Measurements from ENCODE around the gene TMEM117.

Gene TMEM117

GRCh38 chr12:43827093-43827492 is 8.8 kb upstream of the TMEM117 start:
- DNase-seq (ENCODE audit: low spot score): no peak
- H3K9me3 ChIP-seq (replicated peaks in 1 of 2; ENCODE audit: control insufficient read depth in 2 of 2, insufficient read depth in 1 of 2, low read depth in 1 of 2, low read length in 2 of 2): no peaks in the 10 kb centered on the region
- no peak overlapping the region for H3K14ac ChIP-seq (ENCODE audit: low read length)
- no peak overlapping the region for H4K8ac ChIP-seq (ENCODE audit: low read depth, low read length)
- H3K4ac ChIP-seq (ENCODE audit: low read length): no peak overlapping the region
- WGBS, 2 donors (ENCODE audit: extremely low coverage in 2 of 2, insufficient read length in 2 of 2, insufficient replicate concordance in 1 of 2): no CpG with 5 or more reads among the region's 1 CpG
- no peak overlapping the region for H2AK5ac ChIP-seq (ENCODE audit: low read depth, low read length)
- H3K79me1 ChIP-seq (ENCODE audit: low read depth, low read length): no peaks in the 10 kb centered on the region
- H2BK5ac ChIP-seq (ENCODE audit: low read length): no peak overlapping the region
- no peaks in the 10 kb centered on the region for H3K4me1 ChIP-seq (ENCODE audit: control insufficient read depth in 2 of 2, insufficient read depth in 1 of 2, low read depth in 1 of 2, low read length in 2 of 2)
- H3K4me3 ChIP-seq (ENCODE audit: low read length in 2 of 2): no peak overlapping the region
- no peaks in the 10 kb centered on the region for H3K36me3 ChIP-seq (replicated peaks in 1 of 2; ENCODE audit: control insufficient read depth in 2 of 2, insufficient read depth in 2 of 2, low read length in 2 of 2)
- no peak overlapping the region for H2BK12ac ChIP-seq (ENCODE audit: low read length)
- H3K18ac ChIP-seq (ENCODE audit: low read length): no peak overlapping the region
- no peak overlapping the region for H3K23ac ChIP-seq (ENCODE audit: low read depth, low read length, poor library complexity)
- peaks cover 0 to 6% (median 0%) of the 10 kb centered on the region in 3 experiments for H3K27me3 ChIP-seq (ENCODE audit: control insufficient read depth in 3 of 3, insufficient read depth in 3 of 3, low read depth in 1 of 3, low read length in 3 of 3)
- no peak overlapping the region for H3K4me2 ChIP-seq (ENCODE audit: insufficient read depth, low read length, poor library complexity, severe bottlenecking)
- no peak overlapping the region for H2BK120ac ChIP-seq (ENCODE audit: low read depth, low read length)
- no peak overlapping the region for H2AFZ ChIP-seq (ENCODE audit: low read length)
- no peak overlapping the region for H4K91ac ChIP-seq (ENCODE audit: low read depth, low read length, poor library complexity)
- no peak overlapping the region for H3K9ac ChIP-seq (ENCODE audit: low read depth, low read length, poor library complexity)
- H2BK15ac ChIP-seq (ENCODE audit: low read length): no peak overlapping the region
- no peak overlapping the region for H3K27ac ChIP-seq (replicated peaks; ENCODE audit: low read length)

GRCh38 chr12:43832463-43833168 is 3.3 kb upstream of the TMEM117 start:
- Histone ChIP-seq H2BK5ac (ENCODE audit: low read length) (no peak overlapping the region), H4K8ac (ENCODE audit: low read depth, low read length) (no peak overlapping the region), H3K27ac (replicated peaks; ENCODE audit: low read length) (no peak overlapping the region), H3K4me3 (ENCODE audit: low read length in 2 of 2) (no peak overlapping the region), H3K4me1 (ENCODE audit: control insufficient read depth in 2 of 2, insufficient read depth in 1 of 2, low read depth in 1 of 2, low read length in 2 of 2) (no peaks in the 10 kb centered on the region), H2AK5ac (ENCODE audit: low read depth, low read length) (no peak overlapping the region), H3K4me2 (ENCODE audit: insufficient read depth, low read length, poor library complexity, severe bottlenecking) (no peak overlapping the region), H3K36me3 (replicated peaks in 1 of 2; ENCODE audit: control insufficient read depth in 2 of 2, insufficient read depth in 2 of 2, low read length in 2 of 2) (no peaks in the 10 kb centered on the region), H3K79me1 (ENCODE audit: low read depth, low read length) (no peaks in the 10 kb centered on the region), H3K4ac (ENCODE audit: low read length) (no peak overlapping the region), H3K23ac (ENCODE audit: low read depth, low read length, poor library complexity) (no peak overlapping the region), H2BK15ac (ENCODE audit: low read length) (no peak overlapping the region), H4K91ac (ENCODE audit: low read depth, low read length, poor library complexity) (no peak overlapping the region), H2BK12ac (ENCODE audit: low read length) (no peak overlapping the region), H2AFZ (ENCODE audit: low read length) (no peak overlapping the region), H3K9me3 (replicated peaks in 1 of 2; ENCODE audit: control insufficient read depth in 2 of 2, insufficient read depth in 1 of 2, low read depth in 1 of 2, low read length in 2 of 2) (no peaks in the 10 kb centered on the region), H2BK120ac (ENCODE audit: low read depth, low read length) (no peak overlapping the region), H3K18ac (ENCODE audit: low read length) (no peak overlapping the region), H3K27me3 (ENCODE audit: control insufficient read depth in 3 of 3, insufficient read depth in 3 of 3, low read depth in 1 of 3, low read length in 3 of 3) (peaks cover 3 to 37% (median 19%) of the 10 kb centered on the region in 3 experiments), H3K14ac (ENCODE audit: low read length) (no peak overlapping the region), H3K9ac (ENCODE audit: low read depth, low read length, poor library complexity) (no peak overlapping the region)
- no peak for DNase-seq (ENCODE audit: low spot score)
- WGBS, 2 donors (ENCODE audit: extremely low coverage in 2 of 2, insufficient read length in 2 of 2, insufficient replicate concordance in 1 of 2): no CpG with 5 or more reads among the region's 4 CpGs

- Histone ChIP-seq H3K27me3 (ENCODE audit: control insufficient read depth in 3 of 3, insufficient read depth in 3 of 3, low read depth in 1 of 3, low read length in 3 of 3) (peaks cover 3 to 34% (median 19%) of the 10 kb centered on the region in 3 experiments), H2AK5ac (ENCODE audit: low read depth, low read length) (no peak overlapping the region)
Measured at GRCh38 chr12:43835264-43835655, 621 bp upstream of the TMEM117 start.

GRCh38 chr12:43836475-43836989 is 651 bp downstream of the TMEM117 start:
- H3K36me3 ChIP-seq (replicated peaks in 1 of 2; ENCODE audit: control insufficient read depth in 2 of 2, insufficient read depth in 2 of 2, low read length in 2 of 2): no peaks in the 10 kb centered on the region
- no peaks in the 10 kb centered on the region for H3K4me1 ChIP-seq (ENCODE audit: control insufficient read depth in 2 of 2, insufficient read depth in 1 of 2, low read depth in 1 of 2, low read length in 2 of 2)
- no peak for DNase-seq (ENCODE audit: low spot score)
- H2AK5ac ChIP-seq (ENCODE audit: low read depth, low read length): peak overlapping the region; percentile 63
- peak overlapping the region; percentile 61 to 87 for H3K4me3 ChIP-seq (ENCODE audit: low read length in 2 of 2)
- no peak overlapping the region for H3K27ac ChIP-seq (replicated peaks; ENCODE audit: low read length)
- H2AFZ ChIP-seq (ENCODE audit: low read length): peak overlapping the region; percentile 98
- H3K18ac ChIP-seq (ENCODE audit: low read length): no peak overlapping the region
- no peak overlapping the region for H2BK120ac ChIP-seq (ENCODE audit: low read depth, low read length)
- H3K23ac ChIP-seq (ENCODE audit: low read depth, low read length, poor library complexity): peak overlapping the region; percentile 80
- no peak overlapping the region for H2BK15ac ChIP-seq (ENCODE audit: low read length)
- no peaks in the 10 kb centered on the region for H3K79me1 ChIP-seq (ENCODE audit: low read depth, low read length)
- H3K4ac ChIP-seq (ENCODE audit: low read length): no peak overlapping the region
- H3K4me2 ChIP-seq (ENCODE audit: insufficient read depth, low read length, poor library complexity, severe bottlenecking): peak overlapping the region; percentile 93
- no peaks in the 10 kb centered on the region for H3K9me3 ChIP-seq (replicated peaks in 1 of 2; ENCODE audit: control insufficient read depth in 2 of 2, insufficient read depth in 1 of 2, low read depth in 1 of 2, low read length in 2 of 2)
- peaks cover 3 to 34% (median 19%) of the 10 kb centered on the region in 3 experiments for H3K27me3 ChIP-seq (ENCODE audit: control insufficient read depth in 3 of 3, insufficient read depth in 3 of 3, low read depth in 1 of 3, low read length in 3 of 3)
- no peak overlapping the region for H2BK12ac ChIP-seq (ENCODE audit: low read length)
- no peak overlapping the region for H4K8ac ChIP-seq (ENCODE audit: low read depth, low read length)
- H3K14ac ChIP-seq (ENCODE audit: low read length): no peak overlapping the region
- no peak overlapping the region for H4K91ac ChIP-seq (ENCODE audit: low read depth, low read length, poor library complexity)
- WGBS, 2 donors (ENCODE audit: extremely low coverage in 2 of 2, insufficient read length in 2 of 2, insufficient replicate concordance in 1 of 2): no CpG with 5 or more reads among the region's 8 CpGs
- H2BK5ac ChIP-seq (ENCODE audit: low read length): no peak overlapping the region
- H3K9ac ChIP-seq (ENCODE audit: low read depth, low read length, poor library complexity): no peak overlapping the region

More at GRCh38 chr12:43835264-43835655, 621 bp upstream of the TMEM117 start:
- Histone ChIP-seq H3K9ac (ENCODE audit: low read depth, low read length, poor library complexity) (no peak overlapping the region), H4K8ac (ENCODE audit: low read depth, low read length) (no peak overlapping the region), H3K14ac (ENCODE audit: low read length) (no peak overlapping the region), H2BK120ac (ENCODE audit: low read depth, low read length) (no peak overlapping the region), H3K4me1 (ENCODE audit: control insufficient read depth in 2 of 2, insufficient read depth in 1 of 2, low read depth in 1 of 2, low read length in 2 of 2) (no peaks in the 10 kb centered on the region), H3K4me3 (ENCODE audit: low read length in 2 of 2) (peak overlapping the region; percentile 61 to 87), H2BK12ac (ENCODE audit: low read length) (no peak overlapping the region), H3K79me1 (ENCODE audit: low read depth, low read length) (no peaks in the 10 kb centered on the region), H2AFZ (ENCODE audit: low read length) (peak overlapping the region; percentile 98), H3K4me2 (ENCODE audit: insufficient read depth, low read length, poor library complexity, severe bottlenecking) (peak overlapping the region; percentile 93), H2BK5ac (ENCODE audit: low read length) (no peak overlapping the region), H3K4ac (ENCODE audit: low read length) (no peak overlapping the region), H3K9me3 (replicated peaks in 1 of 2; ENCODE audit: control insufficient read depth in 2 of 2, insufficient read depth in 1 of 2, low read depth in 1 of 2, low read length in 2 of 2) (no peaks in the 10 kb centered on the region), H3K18ac (ENCODE audit: low read length) (no peak overlapping the region), H2BK15ac (ENCODE audit: low read length) (no peak overlapping the region), H3K27ac (replicated peaks; ENCODE audit: low read length) (no peak overlapping the region), H3K36me3 (replicated peaks in 1 of 2; ENCODE audit: control insufficient read depth in 2 of 2, insufficient read depth in 2 of 2, low read length in 2 of 2) (no peaks in the 10 kb centered on the region), H4K91ac (ENCODE audit: low read depth, low read length, poor library complexity) (no peak overlapping the region), H3K23ac (ENCODE audit: low read depth, low read length, poor library complexity) (no peak overlapping the region)
- no CpG with 5 or more reads among the region's 6 CpGs for WGBS, 2 donors (ENCODE audit: extremely low coverage in 2 of 2, insufficient read length in 2 of 2, insufficient replicate concordance in 1 of 2)
- no peak for DNase-seq (ENCODE audit: low spot score)
